ENCODE results near the gene ABCB6. TPM values are rescaled to one million over a fixed set of nuclear protein-coding genes. Genes with fewer than 3 reads are reported as not detected.

Gene ABCB6
- total RNA-seq, 1 donor from 2014 or later, result 11.4 TPM

DNA sequence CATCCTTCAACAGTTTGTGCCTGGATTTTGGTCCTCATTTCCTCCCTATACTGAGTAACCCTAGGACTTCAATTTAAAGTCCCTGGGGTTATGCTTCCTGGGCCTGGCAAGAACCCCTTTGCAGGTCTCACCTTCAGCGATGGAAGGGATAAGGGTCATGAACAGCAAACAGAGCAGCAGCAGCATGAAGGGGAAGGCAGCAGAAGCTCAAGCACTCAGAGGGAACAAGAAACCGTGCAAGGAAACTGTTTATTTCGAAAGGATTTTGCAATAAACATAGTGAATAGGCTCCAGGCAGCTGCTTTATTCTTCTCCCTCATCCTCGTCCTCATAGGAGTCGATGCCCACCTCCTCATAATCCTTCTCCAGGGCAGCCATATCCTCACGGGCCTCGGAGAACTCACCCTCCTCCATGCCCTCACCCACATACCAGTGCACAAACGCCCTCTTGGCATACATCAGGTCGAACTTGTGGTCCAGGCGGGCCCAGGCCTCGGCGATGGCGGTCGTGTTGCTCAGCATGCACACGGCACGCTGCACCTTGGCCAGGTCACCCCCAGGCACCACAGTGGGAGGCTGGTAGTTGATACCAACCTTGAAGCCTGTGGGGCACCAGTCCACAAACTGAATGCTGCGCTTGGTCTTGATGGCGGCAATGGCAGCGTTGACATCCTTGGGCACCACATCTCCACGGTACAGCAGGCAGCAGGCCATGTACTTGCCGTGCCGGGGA, 31.5 kb upstream of the ABCB6 start:
- no peak for DNase-seq (ENCODE audit: low spot score)
- Mint-ChIP-seq H3K36me3 (ENCODE audit: low read depth, unreplicated experiment) (peaks cover 18% of the 10 kb centered on the region), H3K27ac (ENCODE audit: unreplicated experiment) (no peak overlapping the region), H3K27me3 (ENCODE audit: unreplicated experiment) (peaks cover 20% of the 10 kb centered on the region), H3K4me1 (ENCODE audit: unreplicated experiment) (peaks cover 27% of the 10 kb centered on the region), H3K4me3 (ENCODE audit: unreplicated experiment) (no peak overlapping the region), H3K9me3 (ENCODE audit: unreplicated experiment) (no peaks in the 10 kb centered on the region)
- TF ChIP-seq, protein P1, sequence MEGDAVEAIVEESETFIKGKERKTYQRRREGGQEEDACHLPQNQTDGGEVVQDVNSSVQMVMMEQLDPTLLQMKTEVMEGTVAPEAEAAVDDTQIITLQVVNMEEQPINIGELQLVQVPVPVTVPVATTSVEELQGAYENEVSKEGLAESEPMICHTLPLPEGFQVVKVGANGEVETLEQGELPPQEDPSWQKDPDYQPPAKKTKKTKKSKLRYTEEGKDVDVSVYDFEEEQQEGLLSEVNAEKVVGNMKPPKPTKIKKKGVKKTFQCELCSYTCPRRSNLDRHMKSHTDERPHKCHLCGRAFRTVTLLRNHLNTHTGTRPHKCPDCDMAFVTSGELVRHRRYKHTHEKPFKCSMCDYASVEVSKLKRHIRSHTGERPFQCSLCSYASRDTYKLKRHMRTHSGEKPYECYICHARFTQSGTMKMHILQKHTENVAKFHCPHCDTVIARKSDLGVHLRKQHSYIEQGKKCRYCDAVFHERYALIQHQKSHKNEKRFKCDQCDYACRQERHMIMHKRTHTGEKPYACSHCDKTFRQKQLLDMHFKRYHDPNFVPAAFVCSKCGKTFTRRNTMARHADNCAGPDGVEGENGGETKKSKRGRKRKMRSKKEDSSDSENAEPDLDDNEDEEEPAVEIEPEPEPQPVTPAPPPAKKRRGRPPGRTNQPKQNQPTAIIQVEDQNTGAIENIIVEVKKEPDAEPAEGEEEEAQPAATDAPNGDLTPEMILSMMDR (IDR thresholded peaks at IDR 0.05; ENCODE audit: unreplicated experiment), result no peak

DNA sequence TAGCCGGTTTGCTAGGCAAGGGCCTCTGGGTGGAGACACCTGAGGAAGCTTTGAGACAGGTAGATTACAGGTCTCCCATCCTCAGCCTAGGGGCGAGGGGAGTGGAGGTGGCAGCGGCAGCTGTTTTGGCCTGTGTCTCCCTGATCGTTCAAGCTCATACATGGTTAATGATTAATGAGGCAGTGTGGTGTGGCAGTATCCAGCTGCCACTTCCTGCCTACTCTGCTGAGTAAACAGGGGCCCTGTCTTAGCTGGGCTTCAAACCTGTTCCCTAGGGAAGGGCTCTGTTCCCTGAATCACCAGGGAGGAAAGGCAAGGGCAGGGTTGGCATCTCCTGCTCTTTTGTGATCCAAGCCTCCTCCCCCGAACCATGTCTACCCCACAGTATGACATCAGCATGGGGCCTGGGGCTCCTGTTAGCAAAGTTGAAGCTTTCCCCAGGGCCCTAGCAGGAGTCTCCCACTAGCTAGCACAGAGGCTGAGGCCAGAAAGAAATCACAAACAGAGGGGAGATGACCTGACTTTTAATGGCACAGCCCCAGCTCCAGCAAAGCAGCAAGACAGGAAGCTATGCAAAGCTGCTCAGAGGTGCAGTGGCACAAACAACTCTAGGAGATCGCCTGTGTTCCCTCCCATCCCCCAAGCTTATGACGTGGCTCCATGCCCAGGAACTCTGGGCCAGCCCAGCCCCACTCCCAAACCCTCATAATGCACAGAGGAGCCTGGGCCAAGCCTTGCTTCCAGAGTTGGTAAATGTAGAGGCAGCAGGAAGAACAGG, 30.6 kb upstream of the ABCB6 start:
- H3K27me3 Mint-ChIP-seq (ENCODE audit: unreplicated experiment), result peaks cover 18% of the 10 kb centered on the region
- peaks cover 30% of the 10 kb centered on the region for H3K4me1 Mint-ChIP-seq (ENCODE audit: unreplicated experiment)
- peak; percentile 11 for DNase-seq (ENCODE audit: low spot score)
- peak overlapping the region; percentile 83 for H3K27ac Mint-ChIP-seq (ENCODE audit: unreplicated experiment)
- H3K4me3 Mint-ChIP-seq (ENCODE audit: unreplicated experiment), result no peak overlapping the region
- no peaks in the 10 kb centered on the region for H3K9me3 Mint-ChIP-seq (ENCODE audit: unreplicated experiment)
- TF ChIP-seq, protein P1 (IDR thresholded peaks at IDR 0.05; ENCODE audit: unreplicated experiment), result no peak
- peaks cover 14% of the 10 kb centered on the region for H3K36me3 Mint-ChIP-seq (ENCODE audit: low read depth, unreplicated experiment)

DNA sequence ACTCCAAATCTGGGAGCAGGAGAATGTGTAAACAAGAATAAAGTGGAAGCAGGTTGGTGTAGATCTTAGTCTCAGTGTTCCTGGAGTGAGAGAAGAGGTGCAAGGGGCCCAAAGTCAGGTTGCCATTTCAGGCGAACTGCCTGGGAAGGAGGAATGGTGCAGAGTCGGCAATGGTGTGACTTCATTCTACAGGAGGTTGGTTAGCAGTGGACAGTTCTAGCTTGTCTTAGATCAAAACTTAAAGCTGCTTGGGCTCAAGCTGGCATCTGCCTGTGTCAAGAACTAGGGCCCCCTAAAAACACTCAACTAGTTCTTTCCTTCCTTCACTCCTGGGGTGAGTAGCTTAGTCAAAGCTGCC, 30.1 kb upstream of the ABCB6 start:
- no peak for DNase-seq (ENCODE audit: low spot score)

DNA sequence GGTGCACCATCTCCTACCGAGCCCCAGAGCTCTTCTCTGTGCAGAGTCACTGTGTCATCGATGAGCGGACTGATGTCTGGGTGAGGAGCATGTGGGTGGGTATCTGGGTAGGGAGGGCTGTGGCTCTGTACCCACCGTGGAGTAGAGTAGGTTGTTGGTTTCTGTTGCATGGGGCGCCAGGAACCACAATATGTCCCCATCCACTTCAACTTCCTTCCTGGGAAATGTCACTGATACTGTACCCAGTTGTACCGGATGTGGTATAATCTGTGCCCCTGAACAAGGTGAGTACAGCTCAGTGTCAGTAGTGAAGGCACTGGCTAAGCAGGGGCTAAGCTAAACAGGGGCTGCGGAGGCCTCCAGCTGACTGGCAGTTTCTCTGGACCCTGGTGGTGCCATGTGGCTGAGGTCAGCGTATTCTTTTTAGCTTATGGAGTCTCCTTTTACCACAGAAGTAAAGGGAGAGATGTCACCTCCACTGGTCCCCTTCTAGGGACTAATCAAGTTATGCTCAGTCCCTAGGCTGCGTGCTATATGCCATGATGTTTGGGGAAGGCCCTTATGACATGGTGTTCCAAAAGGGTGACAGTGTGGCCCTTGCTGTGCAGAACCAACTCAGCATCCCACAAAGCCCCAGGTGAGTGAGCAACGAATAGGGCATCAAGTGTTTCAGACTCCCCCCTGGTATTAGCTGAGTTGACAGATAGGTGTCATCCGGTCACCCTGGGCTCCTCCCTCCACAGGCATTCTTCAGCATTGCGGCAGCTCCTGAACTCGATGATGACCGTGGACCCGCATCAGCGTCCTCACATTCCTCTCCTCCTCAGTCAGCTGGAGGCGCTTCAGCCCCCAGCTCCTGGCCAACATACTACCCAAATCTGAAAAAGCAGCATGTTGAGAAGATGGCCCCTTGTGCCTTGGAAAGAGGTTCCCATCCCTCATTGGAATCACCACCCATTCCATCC, 29.2 kb upstream of the ABCB6 start:
- TF ChIP-seq, protein P1 (IDR thresholded peaks at IDR 0.05; ENCODE audit: unreplicated experiment), result no peak
- no peak overlapping the region for H3K4me3 Mint-ChIP-seq (ENCODE audit: unreplicated experiment)
- H3K27ac Mint-ChIP-seq (ENCODE audit: unreplicated experiment), result no peak overlapping the region
- DNase-seq (ENCODE audit: low spot score), result no peak
- H3K27me3 Mint-ChIP-seq (ENCODE audit: unreplicated experiment), result peaks cover 22% of the 10 kb centered on the region
- peaks cover 31% of the 10 kb centered on the region for H3K4me1 Mint-ChIP-seq (ENCODE audit: unreplicated experiment)
- H3K36me3 Mint-ChIP-seq (ENCODE audit: low read depth, unreplicated experiment), result peaks cover 14% of the 10 kb centered on the region
- no peaks in the 10 kb centered on the region for H3K9me3 Mint-ChIP-seq (ENCODE audit: unreplicated experiment)

More for the DNA sequence above, 30.1 kb upstream of the ABCB6 start:
- Mint-ChIP-seq H3K4me3 (ENCODE audit: unreplicated experiment) (peak overlapping the region; percentile 85), H3K9me3 (ENCODE audit: unreplicated experiment) (no peaks in the 10 kb centered on the region), H3K4me1 (ENCODE audit: unreplicated experiment) (peaks cover 31% of the 10 kb centered on the region), H3K27me3 (ENCODE audit: unreplicated experiment) (peaks cover 22% of the 10 kb centered on the region), H3K27ac (ENCODE audit: unreplicated experiment) (peak overlapping the region; percentile 89), H3K36me3 (ENCODE audit: low read depth, unreplicated experiment) (peaks cover 14% of the 10 kb centered on the region)
- TF ChIP-seq, protein P1 (IDR thresholded peaks at IDR 0.05; ENCODE audit: unreplicated experiment), result no peak
